Measurements from ENCODE around the gene GAS2L1.
A peak's percentile ranks its signal among the peaks of the same experiment; 100 is the strongest.

Gene GAS2L1

DNA sequence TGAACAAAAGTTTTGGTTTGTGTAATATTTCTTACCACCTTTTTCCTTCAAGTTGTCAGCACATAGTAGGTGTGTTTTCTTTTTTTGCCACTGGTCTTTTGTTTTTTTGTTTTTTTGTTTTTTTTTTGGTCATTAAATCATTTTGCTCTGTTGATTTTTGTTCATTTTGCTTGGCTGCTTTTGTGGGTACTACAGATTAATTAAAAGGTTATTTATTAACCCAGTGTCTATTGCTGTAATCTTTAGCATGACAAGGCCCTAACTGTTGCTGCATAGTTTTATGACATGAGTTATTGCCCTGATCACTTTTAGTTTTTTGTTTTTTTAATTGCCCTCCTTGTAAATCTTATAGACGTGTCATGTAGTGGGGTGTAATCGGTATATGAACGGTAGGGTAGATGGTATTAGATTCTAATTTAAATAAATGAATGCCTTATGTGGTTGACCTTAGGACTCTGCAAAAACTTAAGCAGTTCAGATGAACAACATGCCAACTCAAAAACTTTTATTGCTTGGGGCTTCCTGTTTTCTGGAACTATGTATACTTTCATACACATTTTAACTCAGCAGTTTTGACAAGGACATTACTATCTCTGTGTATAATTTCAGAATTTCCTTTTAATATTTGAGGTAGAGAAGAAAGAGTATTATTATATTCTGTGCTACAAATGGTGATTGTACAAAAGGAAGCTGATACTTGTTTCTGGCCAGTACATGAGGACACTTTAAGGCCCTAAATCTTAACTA lies 30.5 kb upstream of the GAS2L1 start:
- no peak for DNase-seq (ENCODE audit: low spot score)

GRCh38 chr22:29277927-29278326 lies 28.5 kb upstream of the GAS2L1 start:
- no peak for DNase-seq (ENCODE audit: low spot score)

DNA sequence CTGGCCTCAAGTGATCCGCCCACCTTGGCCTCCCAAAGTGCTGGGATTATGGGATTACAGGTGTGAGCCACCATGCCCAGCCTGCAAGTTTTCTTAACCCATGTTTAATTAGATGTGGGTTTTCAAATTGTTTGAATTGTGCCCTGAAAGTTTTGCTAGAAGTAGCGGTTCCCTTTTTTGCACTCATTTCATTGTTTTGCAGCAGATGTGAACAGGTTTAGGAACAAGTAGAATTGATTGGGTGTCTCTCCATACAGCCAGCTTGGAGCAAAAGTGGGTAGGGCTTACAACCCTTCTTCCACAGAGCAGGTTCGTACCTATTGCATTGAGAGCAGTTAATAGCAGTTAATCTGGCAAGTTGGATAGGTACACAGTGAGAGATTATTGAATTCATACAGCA lies 22.3 kb upstream of the GAS2L1 start:
- no peak for DNase-seq (ENCODE audit: low spot score)

GRCh38 chr22:29288837-29289236 lies 17.6 kb upstream of the GAS2L1 start:
- no peak for DNase-seq (ENCODE audit: low spot score)

GRCh38 chr22:29290061-29290460 lies 16.4 kb upstream of the GAS2L1 start:
- DNase-seq (ENCODE audit: low spot score): no peak

DNA sequence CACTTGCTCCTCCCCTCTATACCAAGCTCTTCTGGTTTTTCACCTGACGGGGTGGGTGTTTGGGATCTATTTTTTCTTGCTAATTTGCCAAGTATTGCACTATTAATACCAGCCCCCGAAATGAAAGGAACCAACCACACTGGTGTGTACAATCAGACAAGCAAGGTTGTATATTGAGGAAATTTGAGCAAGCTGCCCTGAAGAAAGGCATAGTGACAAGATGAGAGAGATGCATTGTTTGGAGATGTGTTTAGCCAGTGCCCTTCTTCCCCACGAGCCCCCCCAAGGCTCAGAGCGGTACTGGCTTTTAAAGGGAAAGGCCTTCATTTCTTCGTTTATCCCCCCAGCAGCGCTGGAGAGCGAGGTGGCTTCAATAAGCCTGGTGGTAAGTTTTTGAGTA lies 15.2 kb upstream of the GAS2L1 start:
- DNase-seq (ENCODE audit: low spot score): no peak

GRCh38 chr22:29292379-29292778 lies 14.1 kb upstream of the GAS2L1 start:
- DNase-seq (ENCODE audit: low spot score): no peak

DNA sequence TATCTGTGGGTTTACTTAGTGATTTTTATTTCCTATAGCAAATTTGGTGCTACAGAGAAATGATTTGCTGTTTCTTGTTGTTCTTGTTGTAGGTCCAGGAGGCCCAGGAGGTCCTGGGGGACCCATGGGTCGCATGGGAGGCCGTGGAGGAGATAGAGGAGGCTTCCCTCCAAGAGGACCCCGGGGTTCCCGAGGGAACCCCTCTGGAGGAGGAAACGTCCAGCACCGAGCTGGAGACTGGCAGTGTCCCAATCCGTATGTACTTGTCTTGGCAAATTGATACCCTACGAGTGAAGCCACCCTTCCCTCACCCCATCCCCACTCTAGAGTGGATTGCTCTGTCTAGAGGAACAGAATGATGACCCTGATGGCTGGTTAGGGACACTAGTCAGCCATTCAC lies 7.8 kb upstream of the GAS2L1 start:
- no peak for DNase-seq (ENCODE audit: low spot score)

- DNase-seq (ENCODE audit: low spot score): no peak
Measured at GRCh38 chr22:29299136-29299900, 7.1 kb upstream of the GAS2L1 start.

- DNase-seq (ENCODE audit: low spot score): no peak
Measured at GRCh38 chr22:29300467-29300806, 6.0 kb upstream of the GAS2L1 start.

- no peak for DNase-seq (ENCODE audit: low spot score)
Measured at GRCh38 chr22:29300807-29301601, 5.4 kb upstream of the GAS2L1 start.

DNA sequence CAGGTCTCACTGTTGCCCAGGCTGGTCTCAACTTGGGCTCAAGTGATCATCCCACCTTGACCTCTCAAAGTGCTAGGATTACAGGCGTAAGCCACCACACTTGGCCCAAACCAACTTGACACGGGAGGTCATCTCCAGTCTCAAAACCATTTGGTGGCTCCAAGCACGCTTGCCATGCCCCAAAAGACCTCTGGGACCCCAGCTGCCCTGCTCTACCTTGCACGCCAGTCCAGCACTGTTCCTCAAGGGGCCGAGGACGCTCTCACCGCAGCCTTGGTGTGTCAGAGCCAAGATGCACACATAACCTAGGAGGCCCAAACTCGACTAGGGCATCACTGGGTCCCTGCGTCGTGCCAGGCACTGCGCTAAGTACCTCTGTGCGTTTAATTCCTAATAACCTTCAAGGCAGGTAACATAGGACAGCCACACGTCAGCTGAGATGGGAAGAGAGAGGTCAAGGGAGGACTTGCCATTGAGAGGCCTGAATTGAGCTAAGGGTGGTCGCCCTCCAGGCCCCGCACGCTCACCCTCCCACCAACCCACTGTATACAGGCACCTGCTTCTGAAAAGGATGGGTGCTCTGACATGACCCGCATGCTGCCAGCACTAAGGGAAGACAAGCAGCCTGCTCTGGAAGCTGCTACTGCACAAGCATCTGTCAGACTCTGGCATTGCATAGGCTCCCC lies 4.6 kb upstream of the GAS2L1 start:
- no peak for DNase-seq (ENCODE audit: low spot score)

DNA sequence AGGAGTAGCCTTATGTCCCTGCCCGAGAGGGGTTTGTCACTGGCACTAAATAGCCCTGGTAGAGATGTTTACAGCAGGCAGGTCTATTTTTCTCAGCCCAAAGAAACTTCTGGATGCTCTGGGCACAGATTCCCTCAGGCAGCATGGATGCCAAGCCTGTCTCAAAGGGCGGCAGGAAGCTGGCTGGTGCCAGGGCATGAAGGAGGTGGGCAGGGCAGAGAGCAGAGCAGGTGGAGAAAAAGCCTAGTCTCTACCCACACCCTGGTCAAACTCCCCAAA lies 4.1 kb upstream of the GAS2L1 start:
- no peak for DNase-seq (ENCODE audit: low spot score)

DNA sequence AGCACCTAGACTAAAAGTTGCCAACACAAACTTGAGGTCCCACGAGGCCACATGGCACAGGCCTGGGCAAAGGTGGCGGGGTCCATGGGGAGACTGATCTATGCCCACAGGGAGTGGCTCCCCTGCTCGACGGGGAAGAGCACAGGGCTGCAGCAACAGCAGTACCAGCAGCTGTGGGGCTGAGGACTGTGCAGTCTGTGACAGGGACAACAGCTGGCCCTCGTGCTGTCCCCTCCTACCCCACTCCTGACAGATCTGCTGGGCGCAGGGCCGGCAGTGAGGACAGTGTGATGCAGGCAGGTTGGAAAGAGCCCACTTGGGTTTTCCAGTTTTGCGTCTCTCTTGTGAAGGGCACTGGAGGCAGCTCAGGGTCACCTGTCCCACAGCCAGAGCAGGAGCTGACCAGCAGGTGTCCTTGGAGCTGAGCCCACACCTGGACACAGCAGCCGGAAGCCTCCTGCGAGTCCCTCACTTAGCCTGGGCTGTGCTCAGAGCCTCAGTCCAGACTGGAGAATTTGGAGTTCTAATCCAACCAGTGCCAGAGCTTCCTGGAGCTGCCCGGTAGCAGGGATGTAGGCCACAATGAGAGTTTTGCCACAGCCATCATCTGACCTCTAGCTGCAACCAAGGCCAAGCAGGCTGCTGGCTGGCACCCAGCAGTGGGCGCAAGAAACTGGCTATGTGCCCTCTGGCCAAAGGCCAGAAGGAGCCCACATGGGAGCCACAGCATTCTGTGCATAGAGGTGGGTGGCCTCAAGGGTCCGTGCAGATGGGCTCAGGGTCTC lies 3.6 kb upstream of the GAS2L1 start:
- no peak for DNase-seq (ENCODE audit: low spot score)

DNA sequence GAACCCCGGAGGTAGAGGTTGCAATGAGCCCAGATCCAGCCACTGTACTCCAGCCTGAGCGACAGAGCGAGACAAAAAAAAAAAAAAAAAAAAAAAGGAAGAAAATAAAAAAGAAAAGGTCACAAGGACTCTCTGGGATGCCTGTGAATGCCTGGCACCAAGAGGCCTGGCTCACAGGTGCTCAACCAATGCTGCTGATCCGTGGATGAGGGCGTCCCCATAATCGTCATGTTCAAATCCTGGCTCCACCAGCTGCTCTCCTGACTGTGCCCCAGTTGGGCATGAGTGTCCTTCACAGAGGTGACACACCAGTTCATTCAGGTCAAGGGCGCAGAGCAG lies 645 bp upstream of the GAS2L1 start:
- DNase-seq (ENCODE audit: low spot score): no peak

DNA sequence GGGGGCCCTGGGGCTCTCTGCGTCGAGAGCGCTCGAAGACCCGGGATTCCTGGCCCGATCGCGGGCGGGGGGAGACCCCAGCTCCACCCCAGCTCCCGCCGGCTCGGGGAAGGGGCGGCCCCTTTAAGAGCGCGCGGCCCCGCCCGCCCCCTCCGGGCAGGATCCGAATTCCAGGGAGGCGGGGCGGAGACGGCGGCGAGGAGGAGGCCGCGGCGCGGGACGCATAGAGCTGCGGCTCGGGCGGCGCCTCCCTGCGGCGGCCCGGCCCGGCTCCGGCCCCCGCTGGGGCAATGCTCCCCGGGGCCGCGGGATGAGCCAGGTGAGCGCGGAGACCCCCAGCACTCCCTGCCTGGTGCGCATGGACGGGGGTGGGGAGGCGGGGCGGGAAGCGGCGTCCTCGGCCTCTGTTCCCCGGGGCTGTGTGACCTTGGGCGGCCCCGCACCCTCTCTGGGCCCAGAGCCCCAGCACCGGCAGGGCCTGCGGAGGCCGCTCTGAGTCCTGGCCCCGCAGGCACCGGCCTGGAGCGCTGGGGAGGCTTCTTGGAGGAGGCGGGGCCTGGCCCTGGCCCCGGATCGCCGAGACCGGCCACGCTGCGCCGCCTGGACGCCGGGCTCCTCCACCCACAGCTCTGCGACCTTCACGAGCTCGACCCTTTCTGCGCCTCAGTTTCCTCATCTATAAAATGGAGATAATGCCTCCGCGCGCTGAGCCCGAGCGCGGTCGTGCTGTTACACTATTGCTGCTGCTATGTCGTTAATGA lies 565 bp downstream of the GAS2L1 start:
- peak; percentile 65 for DNase-seq (ENCODE audit: low spot score)

- no peak for DNase-seq (ENCODE audit: low spot score)
Measured at GRCh38 chr22:29307596-29308147, 1.2 kb downstream of the GAS2L1 start.

- no peak for DNase-seq (ENCODE audit: low spot score)
Measured at GRCh38 chr22:29308148-29308790, 1.8 kb downstream of the GAS2L1 start.

DNA sequence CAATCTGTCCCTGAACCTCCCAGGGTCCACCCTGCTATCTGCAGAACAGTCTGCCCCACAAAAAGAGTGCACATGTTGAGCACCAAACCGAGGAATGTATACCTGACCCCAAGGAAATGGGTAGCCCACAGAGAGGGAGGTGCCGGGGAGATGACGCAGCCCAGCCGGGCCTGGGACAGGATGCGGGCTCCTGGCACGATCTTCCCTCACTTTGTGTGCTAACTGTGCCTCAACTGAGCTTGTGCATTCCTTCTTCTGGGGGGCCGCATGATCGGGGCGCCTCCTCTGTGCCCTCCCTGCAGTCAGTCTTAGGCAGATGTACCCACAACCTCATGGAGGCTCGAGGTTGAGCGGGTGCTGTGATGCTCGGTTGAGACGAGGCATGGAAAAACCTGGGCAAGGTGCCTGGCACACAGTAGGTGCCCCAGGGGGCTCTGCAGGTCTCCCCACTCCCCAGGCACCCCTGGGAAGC lies 2.4 kb downstream of the GAS2L1 start:
- DNase-seq (ENCODE audit: low spot score): no peak
